GM18520 (cell line): ENCODE data around the gene ADRB2.

ENCODE experiments used
- ATAC-seq: cut with Tn5 transposase; IDR thresholded peaks from one replicate; pipeline ENCODE4 v1.9.1; 2021; ENCODE audit not compliant: unreplicated experiment

The ADRB2 gene

DNA sequence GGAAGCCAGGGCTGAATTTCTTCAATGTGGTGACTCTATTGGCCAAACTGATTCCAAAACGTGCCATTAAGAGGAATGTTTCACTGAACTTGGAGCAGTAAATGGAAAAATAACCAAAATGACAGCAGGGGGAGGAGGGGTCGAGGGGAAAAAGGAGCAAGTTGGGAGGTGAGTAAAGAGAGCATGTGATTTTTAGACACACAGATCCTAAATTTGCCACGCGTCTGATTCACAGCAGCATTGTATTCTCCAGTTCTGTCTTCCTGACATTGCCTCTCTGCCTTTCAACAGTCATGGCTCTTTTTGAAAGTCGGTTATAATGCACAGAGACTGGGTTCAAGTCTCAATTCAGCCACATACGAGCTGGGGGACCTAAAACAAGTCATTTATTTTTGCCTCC is 22.0 kb upstream of the ADRB2 start:
- no peak for ATAC-seq

DNA sequence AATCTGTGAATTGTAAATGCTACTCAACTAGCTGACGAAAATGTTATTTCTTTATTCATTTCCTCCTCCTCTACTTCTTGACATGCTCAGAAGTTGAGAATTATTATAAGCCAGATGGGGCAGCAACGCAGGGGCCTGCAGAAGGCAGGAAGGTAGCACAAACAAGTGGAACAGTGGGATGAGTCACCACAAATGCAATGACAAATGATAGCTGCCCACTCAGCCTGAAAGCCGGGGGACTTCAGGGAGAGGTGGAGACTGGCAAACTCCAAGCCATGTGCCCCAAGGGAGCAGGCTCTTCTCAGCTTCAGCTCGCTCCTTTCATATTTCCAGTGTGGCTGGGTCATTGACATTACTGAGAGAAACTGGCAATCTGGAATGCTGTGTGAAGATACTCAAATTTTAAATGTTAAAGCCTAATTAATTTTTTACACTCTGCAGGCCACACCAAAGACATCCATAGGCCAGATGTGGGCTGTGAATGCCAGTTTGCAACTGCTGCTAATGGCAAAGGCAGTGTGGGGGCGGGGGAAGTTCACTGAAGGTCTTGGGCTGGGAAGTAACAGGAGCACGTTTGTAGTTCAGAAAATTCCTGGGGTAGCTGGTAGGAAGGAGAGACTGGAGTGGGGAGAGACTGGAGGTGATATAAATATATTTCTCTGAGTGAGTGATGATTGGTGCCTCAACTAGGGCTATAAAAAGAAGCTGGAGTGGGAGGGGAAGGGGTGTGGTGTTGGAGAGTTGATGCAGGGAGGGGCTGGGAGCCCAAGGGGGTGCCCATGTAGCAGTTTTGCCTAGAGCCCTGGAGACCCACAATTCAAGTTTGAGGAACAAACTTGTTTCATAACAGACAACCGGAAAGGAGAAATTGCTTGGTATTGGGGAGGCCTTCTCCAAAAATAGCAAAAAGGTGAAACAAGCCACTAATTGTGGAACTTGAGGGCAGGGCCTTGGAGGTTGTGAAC is 20.8 kb upstream of the ADRB2 start:
- ATAC-seq = peak; percentile 21

DNA sequence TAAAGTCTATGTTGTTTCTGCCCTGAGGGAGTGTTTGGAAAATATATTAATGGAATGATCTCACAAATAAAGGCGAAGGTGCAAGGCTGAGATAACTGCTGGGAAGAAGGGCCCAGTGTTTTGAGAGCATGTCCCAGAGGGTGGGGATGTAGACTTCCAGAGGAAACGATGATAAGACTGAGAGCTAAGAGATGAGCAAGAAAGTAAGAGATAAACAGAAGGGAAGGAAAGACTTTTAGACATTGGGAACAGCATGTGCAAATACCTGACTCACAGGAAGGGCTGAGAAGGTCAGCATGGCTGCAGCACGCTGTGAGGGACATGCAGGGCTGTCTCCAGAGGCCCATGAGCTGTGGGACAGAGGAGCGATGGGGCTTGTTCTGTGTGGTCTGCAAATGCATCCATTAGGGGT is 19.9 kb upstream of the ADRB2 start:
- ATAC-seq = no peak

DNA sequence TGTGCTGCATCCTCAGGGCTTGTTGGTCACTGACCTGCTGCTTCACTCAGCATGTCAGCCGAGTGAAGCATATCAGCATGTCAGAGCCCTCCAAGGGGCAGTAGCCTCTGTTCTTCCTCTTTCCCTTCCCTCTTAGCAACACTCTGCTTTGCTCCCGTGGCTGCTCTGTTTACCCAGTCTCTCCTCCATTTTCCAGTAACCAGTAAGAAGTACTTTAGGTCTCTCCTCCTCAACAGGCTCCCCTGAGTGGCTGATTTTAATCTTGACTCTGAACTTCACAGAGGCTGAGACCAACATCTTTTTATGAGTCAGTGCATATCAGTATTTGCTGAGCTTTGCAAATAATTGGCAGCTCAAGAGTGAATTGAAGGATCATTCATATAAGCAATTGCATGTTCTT is 18.6 kb upstream of the ADRB2 start:
- ATAC-seq = no peak

DNA sequence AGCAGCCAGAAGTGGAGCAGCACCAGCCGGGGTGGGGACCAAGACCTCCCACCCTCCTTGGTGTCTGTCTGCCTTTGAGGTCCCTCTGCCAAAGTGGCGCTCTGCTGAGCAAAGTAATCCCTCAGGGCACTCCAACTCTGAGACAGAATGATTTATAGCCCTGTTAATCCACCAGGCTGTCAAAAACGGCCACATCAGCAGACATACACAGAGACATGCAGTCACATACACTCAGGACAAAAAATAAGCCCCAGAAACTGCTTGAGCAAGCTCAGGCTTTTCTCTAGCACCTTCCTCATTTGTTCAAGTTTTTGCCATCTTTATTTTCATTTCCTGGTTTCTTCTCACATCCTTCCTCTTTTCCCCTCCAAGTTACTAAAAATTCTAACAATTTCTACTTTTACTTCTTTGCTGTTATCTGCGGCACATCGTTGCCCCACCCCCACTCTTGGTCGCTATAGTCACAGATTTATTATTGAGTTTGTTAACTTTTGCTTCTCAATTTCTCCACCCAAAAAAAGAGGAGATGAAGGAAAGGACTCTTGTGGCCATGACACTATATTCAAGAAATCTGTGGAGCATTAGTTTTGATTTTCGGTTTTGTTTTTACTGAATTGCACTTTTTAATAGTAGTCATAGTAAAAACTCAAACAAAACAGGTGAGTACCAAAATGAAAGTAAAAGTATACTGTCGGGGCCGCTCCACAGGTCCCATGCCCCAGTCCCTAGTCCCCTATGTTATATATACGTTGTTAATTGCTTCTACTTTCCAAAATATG is 17.4 kb upstream of the ADRB2 start:
- ATAC-seq = peak; percentile 53

DNA sequence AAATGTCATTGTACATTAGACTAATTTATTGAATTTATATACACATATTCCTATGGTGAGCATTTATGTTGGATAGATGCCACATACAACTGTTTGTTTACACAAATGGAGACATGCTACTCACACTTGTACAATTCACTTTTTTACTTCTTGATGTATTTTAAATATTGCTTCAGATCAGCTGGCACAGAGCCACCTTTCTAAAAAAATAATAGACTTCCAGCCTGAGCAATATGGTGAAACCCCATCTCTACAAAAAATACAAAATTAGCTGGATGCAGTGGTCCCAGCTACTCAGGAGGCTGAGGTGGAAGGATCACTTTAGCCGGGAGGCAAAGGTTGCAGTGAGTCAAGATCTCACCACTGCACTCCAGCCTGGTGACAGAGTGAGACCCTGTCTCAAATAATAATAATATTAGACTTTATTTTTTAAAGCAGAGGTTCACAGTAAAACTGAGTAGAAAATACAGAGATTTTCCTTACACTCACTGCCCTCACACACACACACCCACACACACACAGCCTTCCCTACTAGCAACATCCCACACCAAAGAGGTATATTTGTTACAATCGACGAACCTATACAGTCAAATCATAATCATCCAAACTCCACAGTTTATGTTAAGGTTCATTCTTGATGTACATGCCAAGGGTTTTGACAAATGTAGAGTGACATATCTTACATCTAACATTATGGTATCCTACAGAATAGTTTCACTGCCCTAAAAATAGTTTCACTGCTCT is 16.5 kb upstream of the ADRB2 start:
- no peak for ATAC-seq

DNA sequence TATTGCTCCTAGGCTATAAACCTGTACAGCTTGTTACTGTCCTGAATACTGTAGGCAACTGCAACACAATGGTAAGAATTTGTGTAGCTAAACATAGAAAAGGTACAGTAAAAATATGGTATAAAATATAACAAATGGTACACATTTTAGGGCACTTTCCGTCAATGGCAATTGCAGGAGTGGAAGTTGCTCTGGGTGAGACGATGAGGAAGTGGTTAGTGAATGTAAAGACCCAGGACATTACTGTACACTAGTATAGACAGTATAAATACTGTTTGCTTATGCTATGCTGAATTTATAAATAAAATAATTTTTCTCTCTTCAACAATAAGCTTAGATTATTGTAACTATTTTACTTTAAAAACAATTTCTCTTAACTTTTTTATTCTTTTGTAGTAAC is 15.6 kb upstream of the ADRB2 start:
- ATAC-seq = no peak

DNA sequence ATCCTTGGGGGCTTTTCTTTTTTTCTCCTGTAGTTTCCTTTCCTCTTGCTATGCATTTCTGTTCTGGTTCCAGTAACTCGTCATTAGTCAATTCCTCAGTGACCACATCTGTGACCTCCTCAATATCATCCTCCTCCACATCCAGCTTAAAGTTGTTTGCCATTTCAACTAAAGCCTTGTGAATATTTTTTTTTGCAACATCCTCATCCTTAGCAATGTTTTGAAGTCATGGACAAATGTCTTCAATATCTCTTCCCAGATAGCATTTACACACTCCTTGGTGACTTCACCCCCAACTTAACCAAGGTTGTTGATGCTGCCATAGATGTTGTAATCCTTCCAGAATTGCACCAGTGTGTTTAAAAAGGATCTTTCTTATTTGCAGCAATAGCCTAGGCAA is 14.7 kb upstream of the ADRB2 start:
- ATAC-seq = no peak

DNA sequence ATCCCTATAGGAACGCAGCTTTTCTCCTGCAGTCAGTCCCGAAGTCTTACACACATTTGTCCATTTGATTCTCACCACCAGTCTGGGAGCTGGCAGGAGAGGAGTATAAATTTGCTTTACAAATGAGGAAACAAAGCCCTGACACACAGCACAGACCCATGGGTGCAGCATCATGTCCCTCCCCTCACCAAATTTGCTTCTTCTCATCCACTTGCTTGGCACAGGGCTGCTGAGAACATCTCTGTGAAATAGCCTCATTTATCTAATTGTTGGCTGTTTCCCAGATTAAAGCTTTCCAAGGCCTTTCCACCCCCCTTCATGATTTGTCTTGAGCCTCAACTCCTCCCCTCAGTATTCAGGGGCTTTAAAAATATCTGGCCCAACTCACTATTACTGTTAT is 11.3 kb upstream of the ADRB2 start:
- ATAC-seq = no peak

DNA sequence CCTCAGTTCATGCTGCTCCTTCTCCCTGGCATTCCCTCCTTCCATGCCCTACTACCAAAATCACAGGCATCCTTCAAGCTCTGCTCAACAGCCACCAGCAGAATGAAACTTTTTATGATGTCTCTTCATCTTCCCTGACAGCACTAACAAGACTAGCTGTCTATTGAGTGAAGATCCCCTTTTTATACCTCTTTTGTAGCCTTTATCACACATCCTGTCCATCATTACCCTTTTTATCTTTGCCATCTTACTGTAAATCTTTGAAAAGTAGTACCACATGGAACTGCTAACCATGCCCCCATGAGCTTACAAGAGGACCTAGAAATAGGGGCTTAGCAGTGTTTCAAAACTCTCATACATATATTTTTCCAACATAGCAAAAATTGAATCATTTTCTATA is 10.8 kb upstream of the ADRB2 start:
- no peak for ATAC-seq

DNA sequence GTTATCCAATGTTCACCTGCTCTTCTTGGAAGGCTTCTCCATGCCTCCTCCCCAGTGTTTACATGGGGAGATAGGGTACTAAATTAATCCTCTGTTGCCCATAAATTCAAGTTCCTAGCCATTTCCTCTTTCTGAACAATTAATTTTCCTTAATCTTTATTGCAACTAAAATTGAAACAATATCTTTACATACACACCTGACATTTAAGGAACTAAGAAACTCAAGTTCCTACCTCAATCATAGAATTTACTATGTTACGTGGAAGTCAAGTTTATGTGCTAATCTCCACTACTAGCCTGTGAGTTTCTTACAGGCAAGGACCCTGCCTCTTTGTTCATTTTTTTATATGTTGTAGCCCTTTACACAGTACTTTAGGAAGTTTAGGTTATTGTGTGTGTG is 10.1 kb upstream of the ADRB2 start:
- no peak for ATAC-seq

DNA sequence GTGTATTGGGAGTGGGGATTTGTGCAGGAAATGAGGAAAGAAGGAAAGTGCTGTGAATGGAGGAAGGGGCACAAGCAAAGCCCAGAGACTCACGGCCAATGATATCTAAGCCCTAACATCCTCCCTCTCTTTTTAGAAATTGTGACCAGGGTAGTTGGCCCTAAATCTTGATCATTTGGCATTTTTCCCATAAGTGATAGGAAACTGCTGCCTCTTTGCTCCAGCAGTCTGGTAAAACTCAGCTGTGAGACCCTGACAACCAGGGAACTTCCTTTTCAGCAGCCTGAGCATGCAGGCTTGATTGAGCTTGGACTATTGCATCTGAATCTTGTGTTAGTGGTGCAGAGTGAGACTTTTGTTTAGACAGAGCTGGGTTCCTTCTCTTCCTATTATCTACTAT is 9.6 kb upstream of the ADRB2 start:
- no peak for ATAC-seq

DNA sequence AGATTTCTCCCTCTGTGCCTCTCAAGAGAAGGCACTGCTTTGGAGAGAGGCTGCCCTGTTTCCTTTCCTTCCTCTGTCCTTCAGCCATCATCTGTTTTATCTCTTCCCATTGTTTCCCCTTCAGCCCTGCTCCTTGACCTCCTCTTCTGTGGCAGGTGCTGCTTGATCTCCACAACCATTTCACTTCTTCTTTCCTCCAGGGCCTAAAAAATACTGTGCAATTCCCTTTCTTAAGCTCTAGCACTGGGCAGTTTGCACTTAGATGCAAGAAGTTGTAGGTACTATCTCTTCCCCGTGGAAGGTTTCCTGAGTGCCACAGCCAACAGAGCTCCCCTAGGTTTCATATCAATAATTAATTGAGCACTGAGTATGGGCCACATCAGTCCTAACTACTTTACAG is 8.8 kb upstream of the ADRB2 start:
- no peak for ATAC-seq

DNA sequence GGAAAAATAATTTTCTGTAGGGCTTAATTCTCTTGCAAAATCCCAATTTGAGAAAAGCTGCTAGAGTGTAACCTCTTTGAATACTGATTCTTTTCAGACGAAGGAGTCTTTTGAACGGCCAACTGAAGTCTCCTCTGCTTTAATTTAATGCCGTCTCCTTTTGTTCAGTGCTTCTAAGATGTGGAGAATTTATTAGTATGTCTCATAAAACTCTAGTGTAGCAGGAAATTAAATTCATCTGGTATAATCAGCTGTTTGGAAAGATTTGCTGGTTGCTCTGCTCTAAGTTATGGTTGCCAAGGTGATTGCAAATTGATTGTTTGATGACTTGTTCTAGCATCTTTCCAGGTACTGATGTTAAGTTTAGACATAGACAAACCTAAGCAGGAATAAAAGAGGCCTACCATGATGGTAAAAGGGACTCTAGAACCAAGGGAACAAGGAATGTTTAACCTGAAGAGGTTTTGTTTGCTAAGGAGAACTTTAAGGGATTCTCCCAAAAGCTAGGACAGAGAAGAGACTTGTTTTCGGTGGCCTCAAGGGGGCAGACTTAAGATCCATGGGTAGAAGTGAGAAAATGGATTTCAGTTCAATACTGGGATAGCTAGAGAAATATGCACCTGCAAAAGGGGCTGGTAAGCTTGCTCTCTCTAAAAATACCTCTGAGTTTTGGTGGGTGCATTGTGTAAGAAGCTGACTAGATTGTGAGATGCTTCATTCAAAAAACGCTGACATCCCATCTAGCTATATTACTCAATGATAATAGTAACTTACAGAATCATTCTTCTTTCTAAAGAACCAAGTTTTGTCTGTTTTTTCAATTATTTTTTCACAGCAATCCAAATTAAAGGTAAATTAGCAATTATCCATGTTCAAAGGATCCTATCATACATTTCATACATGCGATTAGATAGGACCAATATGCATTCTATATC is 5.7 kb upstream of the ADRB2 start:
- no peak for ATAC-seq

DNA sequence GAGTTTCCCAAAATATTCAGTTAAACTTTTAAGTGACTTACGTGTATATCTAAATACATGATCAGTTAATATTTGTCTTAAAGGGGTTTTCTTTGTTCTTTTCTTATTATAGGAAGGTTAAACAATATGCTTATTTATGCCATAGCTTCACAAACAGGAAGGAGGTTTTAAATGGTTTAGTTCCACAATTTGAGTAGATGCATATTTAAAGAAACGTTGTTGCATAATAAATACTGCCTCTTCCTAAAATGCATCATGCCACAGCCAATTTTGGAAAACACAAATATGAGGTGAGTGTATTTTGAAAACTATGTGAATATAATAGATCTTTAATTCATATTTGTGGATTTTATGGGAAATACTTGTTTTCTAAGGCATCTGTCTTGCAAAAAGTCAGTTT is 2.5 kb upstream of the ADRB2 start:
- no peak for ATAC-seq

DNA sequence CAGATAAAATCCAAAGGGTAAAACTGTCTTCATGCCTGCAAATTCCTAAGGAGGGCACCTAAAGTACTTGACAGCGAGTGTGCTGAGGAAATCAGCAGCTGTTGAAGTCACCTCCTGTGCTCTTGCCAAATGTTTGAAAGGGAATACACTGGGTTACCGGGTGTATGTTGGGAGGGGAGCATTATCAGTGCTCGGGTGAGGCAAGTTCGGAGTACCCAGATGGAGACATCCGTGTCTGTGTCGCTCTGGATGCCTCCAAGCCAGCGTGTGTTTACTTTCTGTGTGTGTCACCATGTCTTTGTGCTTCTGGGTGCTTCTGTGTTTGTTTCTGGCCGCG is 727 bp upstream of the ADRB2 start:
- no peak for ATAC-seq

DNA sequence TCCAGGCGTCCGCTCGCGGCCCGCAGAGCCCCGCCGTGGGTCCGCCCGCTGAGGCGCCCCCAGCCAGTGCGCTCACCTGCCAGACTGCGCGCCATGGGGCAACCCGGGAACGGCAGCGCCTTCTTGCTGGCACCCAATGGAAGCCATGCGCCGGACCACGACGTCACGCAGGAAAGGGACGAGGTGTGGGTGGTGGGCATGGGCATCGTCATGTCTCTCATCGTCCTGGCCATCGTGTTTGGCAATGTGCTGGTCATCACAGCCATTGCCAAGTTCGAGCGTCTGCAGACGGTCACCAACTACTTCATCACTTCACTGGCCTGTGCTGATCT is 294 bp downstream of the ADRB2 start:
- ATAC-seq = no peak

DNA sequence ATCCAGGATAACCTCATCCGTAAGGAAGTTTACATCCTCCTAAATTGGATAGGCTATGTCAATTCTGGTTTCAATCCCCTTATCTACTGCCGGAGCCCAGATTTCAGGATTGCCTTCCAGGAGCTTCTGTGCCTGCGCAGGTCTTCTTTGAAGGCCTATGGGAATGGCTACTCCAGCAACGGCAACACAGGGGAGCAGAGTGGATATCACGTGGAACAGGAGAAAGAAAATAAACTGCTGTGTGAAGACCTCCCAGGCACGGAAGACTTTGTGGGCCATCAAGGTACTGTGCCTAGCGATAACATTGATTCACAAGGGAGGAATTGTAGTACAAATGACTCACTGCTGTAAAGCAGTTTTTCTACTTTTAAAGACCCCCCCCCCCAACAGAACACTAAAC is 1.3 kb downstream of the ADRB2 start:
- no peak for ATAC-seq

DNA sequence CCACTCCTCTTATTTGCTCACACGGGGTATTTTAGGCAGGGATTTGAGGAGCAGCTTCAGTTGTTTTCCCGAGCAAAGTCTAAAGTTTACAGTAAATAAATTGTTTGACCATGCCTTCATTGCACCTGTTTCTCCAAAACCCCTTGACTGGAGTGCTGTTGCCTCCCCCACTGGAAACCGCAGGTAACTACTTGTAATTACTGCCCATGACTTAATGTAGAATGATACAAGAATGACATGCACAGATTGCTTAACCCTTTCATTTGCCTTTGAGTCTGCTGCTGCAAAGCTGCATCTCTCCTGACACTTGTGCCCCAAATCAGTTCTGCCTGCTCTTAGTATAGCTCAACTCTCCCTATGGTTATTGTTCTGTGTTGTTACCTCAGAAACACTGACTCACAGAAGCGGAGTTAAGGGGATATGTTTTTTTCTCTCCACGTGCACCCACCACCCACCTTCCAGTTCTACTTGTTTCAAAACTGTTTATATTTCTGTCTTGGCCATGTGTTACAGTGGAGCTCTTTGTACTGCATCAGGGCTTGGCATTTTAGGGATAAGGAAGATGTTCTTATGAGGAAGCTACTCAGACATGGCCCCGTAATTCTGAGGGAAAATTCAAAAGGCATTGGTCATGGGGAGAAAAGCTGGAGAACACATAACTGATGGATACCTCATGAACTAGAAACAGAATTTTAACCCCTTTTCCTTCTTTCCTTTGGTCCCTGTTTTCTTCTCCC is 2.3 kb downstream of the ADRB2 start:
- no peak for ATAC-seq

DNA sequence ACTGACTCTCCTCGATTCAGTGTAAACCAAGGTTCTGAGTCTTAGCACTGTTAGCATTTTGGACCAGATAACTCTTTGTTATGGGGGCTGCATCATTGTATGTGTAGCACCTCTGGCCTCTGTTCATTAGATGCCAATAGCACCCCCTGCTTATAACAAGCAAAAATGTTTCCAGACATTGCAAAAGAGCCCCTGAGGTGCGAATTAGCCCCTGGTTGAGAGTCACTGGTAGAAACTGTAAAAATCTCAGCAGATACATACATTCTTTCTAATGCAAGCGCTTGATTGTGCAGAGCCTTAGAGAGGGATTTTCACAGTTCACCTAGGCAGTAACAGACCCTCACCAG is 2.8 kb downstream of the ADRB2 start:
- ATAC-seq = no peak
